Keratinocyte (primary cell): ENCODE measurements around the gene CCL27. TPM values are rescaled to one million over a fixed set of nuclear protein-coding genes. Genes with fewer than 3 reads are reported as not detected.
A peak's percentile ranks its signal among the peaks of the same experiment; 100 is the strongest.

Experiments used
- DNase-seq: peaks from one replicate; pipeline ENCODE4 v3.0.0-alpha.2; 2011; ENCODE audit warnings: low read depth, missing footprints, low spot score
- FAIRE-seq: peaks from 2 replicates; lab custom pipeline; 2011; peaks lifted over from hg19 to GRCh38; lab: Jason Lieb, UNC
- H2AFZ ChIP-seq: 2 replicates; pipeline ENCODE4 v1.6.0; 2012; ENCODE audit warnings: low read length, control low read depth, inconsistent platforms; ENCODE audit not compliant: control insufficient read depth
- H3K27ac ChIP-seq: 2 replicates; pipeline ENCODE4 v1.5.1; 2011; ENCODE audit warnings: low read length; ENCODE audit not compliant: control insufficient read depth, insufficient read depth
- H3K27me3 ChIP-seq: 3 replicates; pipeline ENCODE4 v1.6.0; 2011; ENCODE audit warnings: low read length; ENCODE audit not compliant: control insufficient read depth, insufficient read depth; ENCODE audit errors: extremely low read depth
- H3K36me3 ChIP-seq, 2 experiments: 2 replicates in 1 of 2; 3 replicates in 1 of 2; pipeline ENCODE4 v1.5.1; 2011; ENCODE audit warnings: low read length in 2 of 2, mild to moderate bottlenecking in 1 of 2; ENCODE audit not compliant: control insufficient read depth in 2 of 2, insufficient read depth in 2 of 2; ENCODE audit errors: extremely low read depth in 1 of 2
- H3K4me1 ChIP-seq: 3 replicates; pipeline ENCODE4 v1.5.1; 2011; ENCODE audit warnings: low read length; ENCODE audit not compliant: control insufficient read depth, insufficient read depth; ENCODE audit errors: extremely low read depth
- H3K4me2 ChIP-seq: 3 replicates; pipeline ENCODE4 v1.6.0; 2011; ENCODE audit warnings: low read depth, low read length; ENCODE audit not compliant: control insufficient read depth, insufficient read depth; ENCODE audit errors: extremely low read depth
- H3K4me3 ChIP-seq, 3 experiments: fragments of 200-600 bp in 1 of 3; sonication (generic) in 1 of 3; 2 replicates in 2 of 3; 3 replicates in 1 of 3; pipeline ENCODE4 v1.5.1; 2011 to 2016; ENCODE audit warnings: low read length in 3 of 3, mild to moderate bottlenecking in 3 of 3, control low read depth in 2 of 3, inconsistent platforms in 1 of 3, low read depth in 1 of 3, mixed read lengths in 1 of 3, mixed run types in 1 of 3, moderate library complexity in 1 of 3; ENCODE audit not compliant: control insufficient read depth in 2 of 3, insufficient read depth in 2 of 3; ENCODE audit errors: extremely low read depth in 1 of 3
- H3K79me2 ChIP-seq: 2 replicates; pipeline ENCODE4 v1.6.0; 2012; ENCODE audit warnings: low read length; ENCODE audit not compliant: control insufficient read depth, insufficient read depth
- H3K9ac ChIP-seq: 3 replicates; pipeline ENCODE4 v1.6.0; 2011; ENCODE audit warnings: low read length; ENCODE audit not compliant: control insufficient read depth, insufficient read depth; ENCODE audit errors: extremely low read depth
- H3K9me1 ChIP-seq: 3 replicates; pipeline ENCODE4 v1.6.0; 2011; ENCODE audit warnings: low read length; ENCODE audit not compliant: control insufficient read depth, insufficient read depth; ENCODE audit errors: extremely low read depth
- H3K9me3 ChIP-seq: 2 replicates; pipeline ENCODE4 v1.5.1; 2012; ENCODE audit warnings: low read depth, low read length; ENCODE audit not compliant: control insufficient read depth
- H4K20me1 ChIP-seq: 3 replicates; pipeline ENCODE4 v1.6.0; 2011; ENCODE audit warnings: low read length; ENCODE audit not compliant: control insufficient read depth, insufficient read depth; ENCODE audit errors: extremely low read depth
- CTCF ChIP-seq, 3 experiments: IDR thresholded peaks in 1 of 3; conservative IDR thresholded peaks in 1 of 3; optimal IDR thresholded peaks in 1 of 3; 2 replicates in 2 of 3; 3 replicates in 1 of 3; pipeline versions ENCODE3 to v1.5.1; 2011; ENCODE audit warnings: low read length in 3 of 3, mild to moderate bottlenecking in 3 of 3, moderate library complexity in 2 of 3, control low read depth in 1 of 3, inconsistent platforms in 1 of 3; ENCODE audit not compliant: insufficient read depth in 2 of 3; ENCODE audit errors: extremely low read depth in 1 of 3
- EZH2 ChIP-seq: IDR thresholded peaks from one replicate; pipeline ENCODE4 v1.6.1; 2012; ENCODE audit warnings: inconsistent platforms, mild to moderate bottlenecking, low read length, moderate library complexity
- dilution Hi-C: fragments of 300-500 bp; cut with MboI; formaldehyde crosslinking; loops from one replicate; pipeline ENCODE4 v1.7.0; 2020; ENCODE audit warnings: low sequenced_read_pairs; ENCODE audit not compliant: extremely low pct_ligation_motif_present
- polyA plus RNA-seq, 5 experiments: library from polyadenylated mRNA; depleted of rRNA in 3 of 5; stranded (reverse) in 3 of 5; stranded (forward) in 1 of 5; unstranded in 1 of 5; fragments of >200 nt; gene quantifications; 1 replicate in 1 of 5; 2 replicates in 3 of 5; 3 replicates in 1 of 5; pipeline versions ENCODE4 v1.2.1 to v1.2.3, GENCODE V29; 2011 to 2012; ENCODE audit warnings: missing spikeins in 2 of 5, low read depth in 1 of 5, low replicate concordance in 1 of 5

CCL27 gene
- polyA plus RNA-seq, 1 donor (not counting 4 experiments of a cell fraction or from before 2014, with no cell fraction given), result 0.46 TPM

DNA sequence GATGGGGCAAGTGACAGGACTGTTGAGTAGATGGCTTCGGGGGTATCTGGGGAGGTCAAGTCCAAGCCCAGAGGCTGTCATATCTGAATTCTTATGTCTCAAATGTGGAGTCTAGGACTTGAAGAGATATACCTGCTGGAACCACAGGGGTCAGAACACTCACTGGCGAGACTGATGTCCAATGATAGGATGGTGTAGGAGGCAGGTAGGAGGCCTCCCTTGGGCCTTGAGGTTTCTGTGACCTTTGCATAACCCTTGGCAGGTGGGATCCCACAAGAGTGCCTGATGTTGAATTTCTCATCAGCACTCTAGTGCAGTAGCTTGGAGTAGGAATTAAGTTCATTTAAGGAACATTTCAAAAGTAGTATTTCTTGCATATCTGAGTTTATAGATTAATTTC, 44.7 kb upstream of the CCL27 start:
- Histone ChIP-seq H4K20me1 (no peaks in the 10 kb centered on the region), H3K9me1 (no peaks in the 10 kb centered on the region), H3K9ac (no peak overlapping the region), H3K9me3 (no peaks in the 10 kb centered on the region), H3K4me2 (no peak overlapping the region), H3K4me3 (no peak overlapping the region), H3K79me2 (no peaks in the 10 kb centered on the region), H3K27ac (no peak overlapping the region), H2AFZ (no peak overlapping the region), H3K4me1 (peaks cover 6% of the 10 kb centered on the region), H3K27me3 (no peaks in the 10 kb centered on the region), H3K36me3 (no peaks in the 10 kb centered on the region)
- FAIRE-seq, result no peak
- no peak for DNase-seq
- TF ChIP-seq EZH2 (no peak), CTCF (optimal IDR thresholded peaks at IDR 0.05 in 1 of 3, IDR thresholded peaks at IDR 0.05 in 1 of 3, conservative IDR thresholded peaks at IDR 0.05 in 1 of 3; ENCODE audit: extremely low read depth in 1 of 3, insufficient read depth in 2 of 3, low read length in 3 of 3) (no peak)
- dilution Hi-C loops, result no loop called here

- no peaks in the 10 kb centered on the region for H3K79me2 ChIP-seq
- no peaks in the 10 kb centered on the region for H3K9me3 ChIP-seq
- no peaks in the 10 kb centered on the region for H3K36me3 ChIP-seq
- no peaks in the 10 kb centered on the region for H4K20me1 ChIP-seq
- no peaks in the 10 kb centered on the region for H3K9me1 ChIP-seq
- no peaks in the 10 kb centered on the region for H3K27me3 ChIP-seq
- peak overlapping the region; percentile 50 for H3K27ac ChIP-seq
- dilution Hi-C loops, result no loop called here
- peaks cover 12% of the 10 kb centered on the region for H3K4me1 ChIP-seq
- peak overlapping the region; percentile 71 for H2AFZ ChIP-seq
- peak overlapping the region; percentile 99 for H3K4me2 ChIP-seq
- TF ChIP-seq EZH2 (no peak), CTCF (optimal IDR thresholded peaks at IDR 0.05 in 1 of 3, IDR thresholded peaks at IDR 0.05 in 1 of 3, conservative IDR thresholded peaks at IDR 0.05 in 1 of 3; ENCODE audit: extremely low read depth in 1 of 3, insufficient read depth in 2 of 3, low read length in 3 of 3) (peak; percentile 96 to 99 (median 97))
- DNase-seq (peak; percentile 23), FAIRE-seq (peak; percentile 78)
- H3K9ac ChIP-seq, result peak overlapping the region; percentile 70
- peak overlapping the region; percentile 61 to 79 (median 69) for H3K4me3 ChIP-seq
Observed at GRCh38 chr9:34701769-34702736, 39.6 kb upstream of the CCL27 start.
